Left hindlimb (tissue), 1 donor: Measurements from ENCODE around the gene FLAD1.
A peak's percentile ranks its signal among the peaks of the same experiment; 100 is the strongest.

ENCODE experiments used
- DNase-seq: peaks from one replicate; pipeline ENCODE4 v3.0.0-alpha.2; 2018

FLAD1 gene

GRCh38 chr1:154992721-154993571, 9.8 kb downstream of the FLAD1 start:
- peak; percentile 33 for DNase-seq

DNA sequence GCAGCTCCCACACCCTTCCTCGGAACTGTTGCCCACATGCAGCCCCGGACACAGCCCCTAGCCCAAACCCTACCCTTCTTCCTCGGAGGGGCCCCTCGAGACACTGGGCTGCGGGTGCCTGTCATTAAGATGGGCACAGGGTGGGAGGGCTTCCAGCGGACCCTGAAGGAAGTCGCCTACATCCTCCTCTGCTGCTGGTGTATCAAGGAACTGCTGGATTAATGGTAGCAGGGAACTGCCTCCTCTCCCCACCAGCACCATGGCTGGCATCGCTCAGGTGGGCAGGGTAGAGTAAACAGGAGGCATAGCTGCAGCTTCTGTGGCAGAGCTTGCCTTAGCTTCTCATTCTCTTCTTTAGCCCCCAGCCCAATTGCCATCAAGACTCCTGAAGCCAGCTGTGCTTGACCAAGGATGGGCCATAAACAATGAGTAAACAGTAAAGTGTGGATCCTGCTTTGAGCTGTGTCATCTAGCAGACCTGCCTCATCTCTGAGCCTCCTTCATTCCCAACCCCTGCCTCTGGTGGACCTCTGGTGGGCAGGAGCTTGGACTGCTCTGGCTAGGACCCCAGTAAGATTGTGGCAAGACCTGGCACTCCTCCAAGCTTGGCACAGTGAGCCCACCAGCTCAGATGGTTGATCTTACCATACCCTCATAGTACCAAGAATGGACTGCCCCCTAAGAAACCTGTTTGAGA, 10.6 kb downstream of the FLAD1 start, which contains the start of gene LENEP:
LENEP (plus strand) TSS at position 15 of the 697 bp plus-strand sequence; CDS start at position 37, 22 bp downstream.
- peak; percentile 21 for DNase-seq

- DNase-seq: no peak
Measured at GRCh38 chr1:154994269-154994587, 11.1 kb downstream of the FLAD1 start.

GRCh38 chr1:154994591-154994990, 11.4 kb downstream of the FLAD1 start:
- DNase-seq: peak; percentile 26

DNA sequence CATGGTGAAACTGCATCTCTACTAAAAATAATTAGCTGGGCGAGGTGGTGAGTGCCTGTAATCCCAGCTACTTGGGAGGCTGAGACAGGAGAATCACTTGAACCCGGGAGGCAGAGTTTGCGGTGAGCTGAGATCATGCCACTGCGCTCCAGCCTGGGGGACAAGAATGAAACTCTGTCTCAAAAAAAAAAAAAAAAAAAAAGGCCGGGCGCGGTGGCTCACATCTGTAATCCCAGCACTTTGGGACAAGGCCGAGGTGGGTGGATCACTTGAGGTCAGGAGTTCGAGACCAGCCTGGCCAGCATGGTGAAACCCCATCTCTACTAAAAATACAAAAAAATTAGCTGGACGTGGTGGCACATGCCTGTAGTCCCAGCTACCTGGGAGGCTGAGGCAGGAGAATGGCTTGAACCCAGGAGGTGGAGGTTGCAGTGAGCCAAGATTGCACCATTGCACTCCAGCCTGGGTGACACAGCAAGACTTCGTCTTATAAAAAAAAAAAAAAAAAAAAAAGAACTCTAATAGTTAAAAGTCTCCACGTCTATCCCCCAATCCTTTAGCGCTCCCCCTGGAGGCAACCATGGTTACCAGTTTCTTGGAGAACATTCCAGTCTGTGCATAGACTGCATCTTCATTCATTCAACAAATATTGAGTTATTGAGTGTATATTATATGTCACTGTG, 12.3 kb downstream of the FLAD1 start:
- DNase-seq: peak; percentile 51

DNA sequence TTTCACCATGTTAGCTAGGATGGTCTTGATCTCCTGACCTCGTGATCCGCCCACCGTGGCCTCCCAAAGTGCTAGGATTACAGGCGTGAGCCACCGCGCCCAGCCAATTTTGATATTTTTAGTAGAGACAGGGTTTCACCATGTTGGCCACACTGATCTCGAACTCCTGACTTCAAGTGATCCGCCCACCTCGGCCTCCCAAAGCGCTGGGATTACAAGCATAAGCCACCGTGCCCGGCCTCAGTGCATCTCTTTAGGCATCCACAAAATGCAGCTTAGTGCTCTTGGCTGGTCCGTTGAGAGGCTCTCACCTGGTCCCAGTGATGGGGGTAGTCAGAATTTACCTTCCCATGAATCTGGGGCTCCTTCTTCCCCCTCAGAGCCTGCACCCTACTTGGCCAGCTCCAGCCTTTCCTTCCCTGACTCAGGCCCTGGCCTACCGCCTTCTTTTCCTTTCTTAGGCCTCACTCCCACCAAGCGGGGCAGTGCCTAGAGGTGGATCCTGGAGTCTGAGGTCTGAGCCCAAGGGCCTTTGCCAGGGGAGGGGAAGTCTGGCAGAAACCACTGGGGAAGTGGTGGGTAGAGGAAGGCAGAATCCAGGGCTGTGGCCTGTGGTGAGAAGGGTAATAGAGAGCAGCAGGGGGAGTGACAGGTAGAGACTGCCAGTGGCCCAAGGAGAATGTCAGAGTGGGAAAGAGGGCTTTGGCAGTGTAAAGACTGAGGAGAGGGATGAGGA, 14.0 kb downstream of the FLAD1 start:
- DNase-seq: peak; percentile 29

GRCh38 chr1:154998201-154998780, 15.1 kb downstream of the FLAD1 start:
- peak; percentile 19 for DNase-seq

DNA sequence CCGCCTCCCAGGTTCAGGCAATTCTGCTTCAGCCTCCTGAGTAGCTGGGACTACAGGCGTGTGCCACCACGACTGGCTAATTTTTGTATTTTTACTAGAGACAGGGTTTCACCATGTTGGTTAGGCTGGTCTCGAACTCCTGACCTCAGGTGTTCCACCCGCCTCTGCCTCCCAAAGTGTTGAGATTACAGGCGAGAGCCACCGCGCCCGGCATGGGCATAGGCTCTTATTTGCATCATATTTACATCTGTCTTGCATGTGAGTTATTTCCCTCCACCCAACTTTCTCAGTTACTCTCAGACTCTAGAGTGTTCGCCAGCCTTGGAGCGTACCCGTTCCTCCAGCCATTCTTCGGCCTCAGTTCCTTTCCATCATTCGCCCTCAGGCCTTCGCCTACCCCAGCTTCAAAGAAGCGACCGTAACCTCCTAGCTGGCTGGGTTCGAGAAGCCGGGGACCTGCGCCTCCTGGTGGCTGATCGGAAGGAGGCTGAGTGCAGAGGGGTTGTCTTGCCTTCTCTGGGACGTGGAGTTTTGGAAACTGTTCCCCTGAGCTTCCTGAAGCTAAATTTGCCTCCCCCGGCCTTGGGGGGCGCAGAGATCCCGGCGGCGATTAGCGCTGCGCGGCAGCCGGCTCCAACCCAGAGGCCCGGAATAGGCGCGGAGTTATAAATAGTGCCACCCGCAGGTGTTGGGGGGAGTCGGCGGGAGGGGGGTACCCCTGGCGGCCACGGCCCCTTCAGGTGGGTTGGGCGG, 15.8 kb downstream of the FLAD1 start:
- peak; percentile 82 for DNase-seq

DNA sequence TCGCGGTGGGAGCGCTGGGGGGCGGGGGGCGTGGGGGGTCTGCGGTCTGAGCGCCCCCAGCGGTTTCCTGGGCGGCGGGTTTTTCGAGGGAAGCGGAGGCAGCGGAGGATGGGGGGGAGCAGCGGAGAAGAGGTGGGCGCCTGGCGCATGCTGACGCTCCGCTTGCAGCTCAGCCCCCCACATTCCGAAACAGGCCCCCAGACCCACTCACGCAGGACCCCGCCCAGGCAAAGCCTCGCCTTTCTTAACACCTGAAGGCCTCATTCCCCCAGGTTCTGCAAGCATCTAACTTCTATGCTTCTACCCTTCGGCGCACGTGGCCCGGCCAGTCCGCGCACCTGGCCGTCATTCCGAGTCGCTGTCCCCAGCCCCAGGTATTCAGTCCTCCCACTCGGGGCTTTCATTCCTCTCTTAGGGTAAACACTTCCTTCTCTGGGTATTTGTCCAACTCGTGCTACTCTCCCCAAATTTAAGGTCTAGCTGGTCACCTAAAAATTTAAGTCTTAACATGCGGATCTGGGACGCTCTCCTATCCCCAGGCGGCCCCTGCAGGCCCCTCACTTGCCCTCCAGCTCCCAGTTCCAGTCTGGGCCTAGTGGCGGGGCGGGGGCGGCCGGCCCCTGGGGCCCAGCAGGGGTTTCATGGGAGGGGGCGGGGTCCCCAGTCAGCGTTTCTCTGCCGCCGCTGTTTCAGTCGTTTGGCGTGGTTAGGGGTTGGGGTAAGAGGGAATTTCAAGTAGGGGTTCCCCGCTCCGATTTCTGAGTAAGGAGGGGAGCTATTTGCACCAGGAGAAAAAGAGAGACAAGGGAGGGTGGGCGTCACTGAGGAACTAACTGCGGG, 16.6 kb downstream of the FLAD1 start:
- DNase-seq: no peak

GRCh38 chr1:155000411-155000725, 17.2 kb downstream of the FLAD1 start:
- DNase-seq: no peak

DNA sequence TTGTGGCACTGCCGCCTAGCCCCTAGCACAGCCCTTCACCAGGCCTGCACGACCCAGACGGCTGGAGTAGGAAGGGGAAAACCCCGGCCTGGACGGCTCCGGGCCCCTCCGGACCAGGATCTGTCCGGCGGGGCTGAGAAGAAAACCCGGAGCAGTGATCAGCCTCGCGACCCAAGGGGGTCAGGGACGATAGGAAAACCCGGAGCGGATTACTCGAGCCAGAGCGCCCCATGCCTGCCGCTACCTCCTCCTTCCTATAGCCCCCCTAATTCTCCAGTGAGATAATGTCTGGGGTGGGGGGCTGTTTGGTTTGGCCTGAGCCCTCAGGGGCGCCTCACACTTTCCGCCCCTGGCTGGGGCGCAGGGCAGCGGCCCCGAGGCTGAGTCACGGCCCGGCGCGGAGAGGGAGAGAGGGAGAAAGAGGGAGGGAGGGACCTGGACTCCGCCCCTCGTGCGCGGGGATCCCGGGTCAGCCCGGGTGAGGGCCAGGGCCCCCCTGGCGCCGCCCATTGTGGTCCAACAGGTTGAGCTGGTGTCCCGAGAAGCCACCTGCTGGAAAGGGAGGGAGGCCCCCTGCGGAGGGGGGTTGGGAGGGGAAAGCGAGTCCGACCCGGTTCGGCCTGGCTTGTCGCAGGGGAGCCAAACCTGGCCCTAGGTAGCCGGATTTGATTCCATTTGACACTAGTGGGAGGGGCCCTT, 17.7 kb downstream of the FLAD1 start:
- peak; percentile 93 for DNase-seq

- DNase-seq: no peak
Measured at GRCh38 chr1:155001425-155001674, 18.2 kb downstream of the FLAD1 start.

DNA sequence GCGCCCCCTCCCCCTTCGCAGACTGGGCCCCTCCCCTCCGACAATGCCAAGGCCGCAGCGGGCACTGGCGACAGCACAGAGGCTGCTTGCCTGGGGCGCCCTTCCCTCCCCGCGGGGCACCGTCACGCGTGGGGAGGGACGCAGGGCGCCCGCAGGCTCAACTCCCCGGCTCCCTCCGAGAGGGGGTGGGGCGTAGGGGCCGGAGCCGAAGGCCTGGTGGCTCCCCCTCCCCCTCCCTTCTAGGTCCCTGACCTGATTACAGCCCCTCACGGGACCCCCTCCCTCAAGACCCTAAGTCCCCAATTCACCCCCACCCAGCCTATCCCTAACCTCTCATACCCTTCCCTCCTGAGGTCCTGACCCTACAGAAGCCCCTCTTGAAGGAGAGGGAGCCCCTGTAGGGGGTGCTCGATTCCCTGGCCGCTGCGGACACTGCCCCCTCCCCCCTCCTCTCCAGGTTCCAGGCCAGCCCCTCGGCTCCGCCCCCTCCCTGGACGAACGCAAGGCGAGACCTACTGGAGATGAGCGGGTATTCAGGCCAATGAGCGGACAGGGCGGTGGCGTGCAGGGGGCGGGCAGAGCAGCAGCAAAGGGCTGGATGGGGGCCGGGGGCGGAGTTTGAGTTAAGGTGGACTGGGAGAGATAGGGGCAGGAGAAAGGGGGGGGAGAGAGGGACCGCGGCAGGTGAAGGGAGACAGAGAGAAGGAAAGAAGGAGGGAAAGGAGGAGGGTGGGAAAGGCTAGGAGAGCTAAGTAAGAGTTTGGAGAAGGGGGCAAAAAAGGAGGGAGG, 18.7 kb downstream of the FLAD1 start:
- DNase-seq: peak; percentile 100

- peak; percentile 65 for DNase-seq
Measured at GRCh38 chr1:155002464-155003226, 19.5 kb downstream of the FLAD1 start, which contains the start of gene ZBTB7B. TSS of gene ZBTB7B (plus strand) at chr1:155002802. CDS start at chr1:155014661, 11,859 bp downstream.

- peak; percentile 59 for DNase-seq
Measured at GRCh38 chr1:155003227-155003765, 20.2 kb downstream of the FLAD1 start.

- peak; percentile 69 for DNase-seq
Measured at GRCh38 chr1:155003766-155004351, 20.7 kb downstream of the FLAD1 start.

- peak; percentile 34 for DNase-seq
Measured at GRCh38 chr1:155004352-155005075, 21.4 kb downstream of the FLAD1 start.
